Measurements from ENCODE around the gene PRRC2A. TPM values are rescaled to one million over a fixed set of nuclear protein-coding genes. Genes with fewer than 3 reads are reported as not detected.
A peak's percentile ranks its signal among the peaks of the same experiment; 100 is the strongest.

PRRC2A gene
- total RNA-seq, 1 donor from 2014 or later: 290 TPM

DNA sequence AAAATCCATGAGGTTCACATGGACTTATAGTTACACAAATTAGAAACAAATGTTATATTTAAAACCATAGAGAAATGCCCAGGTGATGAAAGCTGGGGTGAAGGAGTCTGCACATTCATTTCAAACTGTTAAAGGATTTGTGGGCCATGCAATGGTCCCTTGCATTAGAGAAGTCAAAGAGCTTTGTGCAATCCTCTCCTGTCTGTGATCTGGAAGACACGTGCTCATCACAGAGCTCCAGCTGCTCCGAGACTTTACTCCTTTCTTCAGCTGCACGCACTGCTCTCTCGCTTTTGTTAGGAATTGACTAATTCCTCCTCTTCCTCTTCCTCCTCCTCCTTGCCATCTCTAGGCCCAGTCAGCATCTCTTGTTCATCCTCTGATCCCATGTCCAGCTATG is 9.5 kb upstream of the PRRC2A start:
- TF ChIP-seq, protein P1, sequence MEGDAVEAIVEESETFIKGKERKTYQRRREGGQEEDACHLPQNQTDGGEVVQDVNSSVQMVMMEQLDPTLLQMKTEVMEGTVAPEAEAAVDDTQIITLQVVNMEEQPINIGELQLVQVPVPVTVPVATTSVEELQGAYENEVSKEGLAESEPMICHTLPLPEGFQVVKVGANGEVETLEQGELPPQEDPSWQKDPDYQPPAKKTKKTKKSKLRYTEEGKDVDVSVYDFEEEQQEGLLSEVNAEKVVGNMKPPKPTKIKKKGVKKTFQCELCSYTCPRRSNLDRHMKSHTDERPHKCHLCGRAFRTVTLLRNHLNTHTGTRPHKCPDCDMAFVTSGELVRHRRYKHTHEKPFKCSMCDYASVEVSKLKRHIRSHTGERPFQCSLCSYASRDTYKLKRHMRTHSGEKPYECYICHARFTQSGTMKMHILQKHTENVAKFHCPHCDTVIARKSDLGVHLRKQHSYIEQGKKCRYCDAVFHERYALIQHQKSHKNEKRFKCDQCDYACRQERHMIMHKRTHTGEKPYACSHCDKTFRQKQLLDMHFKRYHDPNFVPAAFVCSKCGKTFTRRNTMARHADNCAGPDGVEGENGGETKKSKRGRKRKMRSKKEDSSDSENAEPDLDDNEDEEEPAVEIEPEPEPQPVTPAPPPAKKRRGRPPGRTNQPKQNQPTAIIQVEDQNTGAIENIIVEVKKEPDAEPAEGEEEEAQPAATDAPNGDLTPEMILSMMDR (IDR thresholded peaks at IDR 0.05; ENCODE audit: unreplicated experiment): no peak
- Mint-ChIP-seq H3K9me3 (no peaks in the 10 kb centered on the region), H3K27me3 (ENCODE audit: low read depth) (no peaks in the 10 kb centered on the region), H3K4me3 (no peak overlapping the region), H3K27ac (peak overlapping the region; percentile 1), H3K4me1 (peaks cover 32% of the 10 kb centered on the region), H3K36me3 (no peaks in the 10 kb centered on the region)
- DNase-seq (ENCODE audit: low spot score in 2 of 2, unreplicated experiment in 2 of 2): no peak

DNA sequence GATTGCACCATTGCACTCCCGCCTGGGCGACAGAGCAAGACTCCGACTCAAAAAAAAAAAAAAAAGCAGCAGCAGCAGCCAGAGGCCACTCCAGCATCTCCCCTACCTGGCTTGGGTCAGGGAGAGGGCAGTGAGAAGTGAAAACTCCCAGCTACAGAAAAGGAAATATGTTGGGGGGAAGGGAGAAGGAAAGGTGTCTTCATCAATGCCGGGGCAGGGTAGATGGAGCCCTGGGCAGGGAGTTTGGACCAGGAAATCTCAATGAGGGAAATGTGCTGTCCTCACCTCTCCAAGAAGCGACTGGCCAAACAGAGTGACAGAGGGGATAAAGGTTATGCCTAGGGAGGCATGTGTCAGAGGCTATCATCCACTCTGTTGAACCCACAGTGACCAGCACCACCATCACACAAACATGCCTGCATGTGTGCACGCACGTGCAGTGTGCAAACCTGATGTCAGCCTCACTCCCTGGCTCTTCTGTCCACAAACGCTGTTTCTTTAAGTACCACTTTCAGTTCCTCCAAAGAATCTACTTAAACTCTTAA is 6.4 kb upstream of the PRRC2A start:
- no peak overlapping the region for H3K4me3 Mint-ChIP-seq
- H3K27me3 Mint-ChIP-seq (ENCODE audit: low read depth): no peaks in the 10 kb centered on the region
- H3K4me1 Mint-ChIP-seq: peaks cover 35% of the 10 kb centered on the region
- TF ChIP-seq, protein P1 (IDR thresholded peaks at IDR 0.05; ENCODE audit: unreplicated experiment): no peak
- H3K9me3 Mint-ChIP-seq: no peaks in the 10 kb centered on the region
- H3K27ac Mint-ChIP-seq: peak overlapping the region; percentile 21
- H3K36me3 Mint-ChIP-seq: no peaks in the 10 kb centered on the region
- DNase-seq (ENCODE audit: low spot score in 2 of 2, unreplicated experiment in 2 of 2): no peak

DNA sequence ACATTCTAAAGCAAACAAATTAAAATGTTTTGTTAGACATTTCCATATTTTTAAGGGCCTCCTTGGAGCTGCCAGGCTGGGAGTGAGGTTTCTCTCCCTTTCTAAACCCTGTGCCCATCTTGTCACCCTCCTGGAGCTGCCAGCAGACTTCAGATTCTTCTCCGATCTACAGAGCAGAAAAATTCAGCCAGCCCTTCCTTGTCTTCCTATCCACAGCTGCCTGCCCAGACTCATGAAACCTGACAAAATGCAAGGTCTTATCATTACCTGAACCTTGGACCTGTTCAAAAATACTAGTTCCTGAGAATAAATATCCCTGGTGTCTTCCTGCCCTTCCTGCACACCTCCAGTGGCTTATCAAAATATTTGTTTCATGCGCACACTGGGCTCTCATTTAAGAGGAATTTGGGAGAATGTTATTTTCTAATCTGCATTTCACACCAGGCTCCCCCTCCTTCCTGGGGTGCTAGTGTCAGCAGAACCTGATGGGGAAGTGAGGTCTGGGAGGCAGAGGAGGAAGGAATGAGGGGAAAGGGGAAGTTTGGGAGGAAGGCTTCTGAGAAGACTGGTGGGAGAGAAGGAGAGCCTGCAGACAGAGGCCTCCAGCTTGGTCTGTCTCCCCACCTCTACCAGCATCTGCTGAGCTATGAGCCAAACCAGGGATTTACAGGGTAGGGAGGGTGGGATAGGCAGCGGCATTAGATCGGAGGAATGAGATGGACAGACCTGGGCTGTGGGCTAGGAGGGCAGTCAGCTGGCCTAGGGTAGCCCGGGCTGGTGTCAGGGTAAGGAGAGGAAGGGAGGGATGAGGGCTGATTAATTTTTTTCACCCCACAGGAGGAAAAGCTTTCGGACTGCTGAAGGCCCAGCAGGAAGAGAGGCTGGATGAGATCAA is 5.6 kb upstream of the PRRC2A start, which contains the start of gene AIF1:
Gene AIF1 (plus strand): TSS at position 551 of the 895 bp plus-strand sequence. CDS start 96 bp downstream, at position 647.
- H3K9me3 Mint-ChIP-seq: no peaks in the 10 kb centered on the region
- no peak within 1 kb of the TSS for H3K4me3 Mint-ChIP-seq
- TF ChIP-seq, protein P1 (IDR thresholded peaks at IDR 0.05; ENCODE audit: unreplicated experiment): no peak
- no peaks in the 10 kb centered on the region for H3K36me3 Mint-ChIP-seq
- peaks cover 31% of the 10 kb centered on the region for H3K4me1 Mint-ChIP-seq
- peak within 1 kb of the TSS; percentile 21 for H3K27ac Mint-ChIP-seq
- no peaks in the 10 kb centered on the region for H3K27me3 Mint-ChIP-seq (ENCODE audit: low read depth)
- DNase-seq (ENCODE audit: low spot score in 2 of 2, unreplicated experiment in 2 of 2): no peak

DNA sequence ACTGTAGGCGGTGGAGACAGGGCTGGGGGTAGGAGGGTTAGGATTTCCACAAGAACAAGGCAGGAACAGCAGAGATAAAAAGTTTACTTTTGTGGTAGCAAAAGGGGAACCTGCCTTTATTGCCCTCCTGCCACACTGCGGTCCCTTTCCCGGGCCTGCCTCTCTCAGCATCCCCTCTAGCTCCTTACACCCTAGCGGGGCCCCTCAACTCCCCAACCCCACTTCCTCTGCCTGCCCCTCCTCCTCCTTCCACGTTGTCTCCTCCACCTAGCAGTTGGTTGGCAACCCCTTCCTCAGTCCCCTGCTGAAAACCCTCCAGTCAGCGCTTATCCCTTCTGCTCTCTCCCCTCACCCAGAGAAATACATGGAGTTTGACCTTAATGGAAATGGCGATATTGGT is 4.8 kb upstream of the PRRC2A start:
- H3K4me1 Mint-ChIP-seq: peaks cover 26% of the 10 kb centered on the region
- H3K36me3 Mint-ChIP-seq: no peaks in the 10 kb centered on the region
- DNase-seq (ENCODE audit: low spot score in 2 of 2, unreplicated experiment in 2 of 2): no peak
- TF ChIP-seq, protein P1 (IDR thresholded peaks at IDR 0.05; ENCODE audit: unreplicated experiment): no peak
- peak overlapping the region; percentile 21 for H3K27ac Mint-ChIP-seq
- H3K4me3 Mint-ChIP-seq: no peak overlapping the region
- H3K9me3 Mint-ChIP-seq: no peaks in the 10 kb centered on the region
- no peaks in the 10 kb centered on the region for H3K27me3 Mint-ChIP-seq (ENCODE audit: low read depth)

DNA sequence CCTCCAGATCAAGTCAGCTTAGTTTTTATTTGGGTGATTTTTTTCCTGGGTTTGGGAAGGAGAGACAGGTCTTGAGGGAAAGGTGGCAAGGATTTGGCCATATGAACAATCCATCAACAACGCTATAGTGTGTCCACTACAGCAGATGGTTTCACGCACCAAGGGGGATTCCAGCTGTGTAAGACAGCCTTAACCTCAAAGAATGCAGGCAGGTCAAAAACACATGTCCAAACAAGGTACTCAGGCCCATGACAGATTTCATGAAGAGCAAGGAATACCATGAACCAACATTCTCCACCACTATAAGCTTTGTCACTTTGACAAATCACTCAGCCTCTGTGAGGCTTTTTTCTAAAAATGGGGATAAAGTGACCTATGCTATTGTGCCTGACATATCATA is 3.5 kb upstream of the PRRC2A start:
- DNase-seq (ENCODE audit: low spot score in 2 of 2, unreplicated experiment in 2 of 2): no peak
- Mint-ChIP-seq H3K27me3 (ENCODE audit: low read depth) (no peaks in the 10 kb centered on the region), H3K4me3 (no peak overlapping the region), H3K4me1 (peaks cover 29% of the 10 kb centered on the region), H3K36me3 (no peaks in the 10 kb centered on the region), H3K9me3 (no peaks in the 10 kb centered on the region), H3K27ac (no peak overlapping the region)
- TF ChIP-seq, protein P1 (IDR thresholded peaks at IDR 0.05; ENCODE audit: unreplicated experiment): no peak
